HG02943 (cell line): ENCODE results near the gene NCDN.

ENCODE experiments used
- ATAC-seq: cut with Tn5 transposase; IDR thresholded peaks from one replicate; pipeline ENCODE4 v1.9.1; 2021; ENCODE audit warnings: mild to moderate bottlenecking, low read depth, moderate library complexity; ENCODE audit not compliant: unreplicated experiment

NCDN gene

DNA sequence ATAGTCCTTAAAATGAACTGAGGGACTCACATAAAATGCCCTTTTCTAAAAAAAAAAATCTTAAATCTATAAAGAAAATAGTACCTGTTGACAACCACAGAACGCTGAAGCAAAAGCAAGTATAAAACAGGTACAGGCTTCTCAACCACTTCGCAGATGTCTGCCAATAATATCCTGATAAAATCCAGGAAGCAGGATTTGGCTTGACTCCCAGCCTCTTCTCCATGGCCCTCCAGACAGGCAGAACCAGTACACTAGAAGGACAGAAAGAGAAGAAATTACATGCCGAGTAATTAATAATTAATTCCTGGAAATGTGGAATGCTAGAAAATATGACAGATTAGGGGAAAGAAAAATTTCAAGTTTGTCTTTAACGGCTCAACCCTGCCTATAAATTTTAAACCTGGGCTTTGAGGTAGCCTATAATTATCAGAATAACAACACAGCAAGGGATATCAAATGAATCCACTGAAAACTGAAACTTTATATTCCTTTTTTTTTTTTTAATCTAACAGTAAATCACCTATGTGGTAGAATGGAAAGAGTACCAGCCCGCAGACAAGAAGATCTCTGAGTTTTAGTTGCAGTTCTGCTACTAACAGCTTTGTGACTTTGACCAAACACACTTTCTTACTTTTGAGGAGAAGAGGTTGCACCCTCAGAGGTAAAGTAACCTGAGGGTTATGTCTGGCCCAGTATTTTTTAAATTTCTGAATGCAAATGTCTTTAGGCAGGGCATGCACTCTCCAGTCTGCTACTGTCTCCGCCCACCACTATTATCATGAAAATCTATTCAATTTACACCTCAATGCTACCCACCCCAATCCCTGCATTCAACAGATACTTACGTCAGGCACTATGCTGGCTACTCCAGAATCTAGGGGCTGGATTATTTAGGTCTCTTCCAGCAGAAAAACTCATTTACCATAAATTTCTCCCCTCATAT lies 3.1 kb upstream of the NCDN start:
- ATAC-seq = no peak

DNA sequence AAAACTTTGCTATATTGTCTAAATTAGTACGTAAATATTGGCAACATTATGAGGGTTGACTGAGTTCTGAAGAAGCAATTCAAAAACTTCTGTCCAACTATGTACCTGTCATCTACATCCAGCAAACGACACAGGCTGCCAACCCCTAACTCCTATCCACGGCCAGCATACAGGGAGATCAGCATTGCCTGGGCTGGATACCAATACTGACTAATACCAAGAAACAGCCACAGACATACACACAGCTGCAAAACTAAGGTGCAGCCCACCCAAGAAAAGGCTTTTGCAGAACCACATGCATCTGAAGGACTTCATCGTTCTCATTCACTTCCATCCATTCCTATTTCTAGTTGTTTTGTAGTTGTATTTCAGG lies 2.4 kb upstream of the NCDN start:
- no peak for ATAC-seq

DNA sequence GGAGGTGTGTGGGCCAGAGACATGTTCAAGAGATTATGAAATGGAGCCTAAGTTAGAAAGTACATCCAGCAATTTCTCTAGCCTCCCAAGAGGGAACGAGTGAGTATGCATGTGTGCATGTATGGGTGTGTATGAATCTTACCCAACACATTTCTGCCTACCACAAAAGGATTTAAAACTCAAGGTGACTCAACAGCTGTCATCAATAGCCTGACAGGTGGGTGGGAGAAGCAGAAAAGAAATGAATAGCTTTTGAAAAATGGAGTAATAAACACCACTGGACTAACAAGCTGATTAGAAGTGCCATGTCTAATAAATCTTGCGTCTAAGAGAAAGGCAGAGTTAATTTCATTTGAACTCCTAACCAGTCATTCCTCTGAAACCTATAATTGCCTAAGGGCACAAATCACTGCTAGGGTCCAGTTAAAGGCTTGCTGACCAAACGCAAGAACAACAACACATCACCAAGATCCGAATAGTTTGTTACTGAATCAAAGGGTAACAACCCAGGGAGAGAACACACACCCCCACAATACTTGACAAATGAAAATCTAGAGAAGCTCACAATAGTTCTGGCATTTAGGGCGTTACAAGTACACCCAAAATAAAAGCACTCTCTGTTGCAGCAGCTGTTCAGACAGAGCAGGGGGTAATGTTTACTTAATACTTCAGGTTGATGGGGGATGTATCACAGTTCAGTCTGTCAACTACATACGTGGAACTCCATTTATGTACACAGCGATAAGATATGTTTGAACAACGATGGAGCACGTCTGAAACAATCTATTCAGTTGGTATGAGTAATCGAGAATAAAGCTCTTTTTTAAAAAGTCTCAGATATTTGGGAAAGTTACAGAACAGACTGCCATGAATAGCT lies 1.8 kb upstream of the NCDN start:
- ATAC-seq = no peak

DNA sequence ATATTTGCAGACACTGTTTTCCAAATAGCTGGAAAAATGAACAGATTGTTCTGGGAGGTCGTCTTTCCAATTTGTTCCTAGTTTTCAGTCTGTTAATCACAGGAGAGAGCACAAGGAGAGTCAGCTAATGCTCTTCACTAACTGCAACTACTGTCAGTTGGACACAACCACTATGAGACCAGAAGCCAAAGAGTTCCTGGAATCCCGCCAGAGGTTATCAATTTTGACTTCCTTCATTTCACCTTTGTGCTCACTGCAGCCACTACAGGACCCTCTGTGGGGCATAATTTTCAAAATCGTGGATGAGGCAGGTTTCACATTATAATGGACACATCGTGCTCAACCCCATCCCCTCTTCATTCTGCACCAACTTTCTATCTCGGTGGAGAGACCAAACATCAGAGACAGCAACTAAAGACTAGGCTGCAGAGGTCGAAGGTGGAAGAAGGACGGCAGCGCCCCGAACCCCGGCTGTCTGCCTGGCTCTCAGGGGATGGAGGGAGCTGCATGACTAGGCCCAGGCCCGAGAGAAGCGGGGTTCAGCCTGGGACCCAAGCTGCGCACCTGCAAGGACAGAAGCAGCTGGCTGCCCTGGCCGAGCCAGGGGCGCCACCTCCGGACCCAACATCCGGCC lies 998 bp upstream of the NCDN start:
- peak; percentile 19 for ATAC-seq

DNA sequence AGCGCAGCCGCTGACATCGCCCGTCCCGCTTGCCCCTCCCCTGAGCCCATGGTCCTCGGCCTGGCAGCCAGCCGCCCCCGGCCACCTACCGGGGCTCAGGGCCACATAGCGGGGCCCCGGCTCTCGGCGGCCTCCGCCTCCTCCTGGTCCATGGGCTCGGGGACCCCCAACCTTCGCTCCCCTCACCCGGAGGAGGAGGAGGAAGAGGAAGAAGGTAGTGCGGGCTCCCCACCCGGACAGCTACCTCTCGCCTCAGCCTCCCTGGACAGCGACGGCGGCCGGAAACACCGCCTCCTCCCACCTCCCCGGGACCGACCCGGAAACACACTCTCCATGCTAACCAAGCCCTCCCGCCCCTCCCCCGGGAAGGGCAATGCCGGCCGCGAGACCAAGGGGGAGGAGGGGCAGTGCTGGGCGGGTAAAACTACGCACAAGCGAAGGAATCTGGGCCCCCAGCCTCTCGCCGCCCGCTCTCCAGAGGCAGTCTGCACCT lies 435 bp upstream of the NCDN start, which contains the start of gene KIAA0319L:
TSS of gene KIAA0319L (minus strand) at position 286 of the 493 bp plus-strand sequence. CDS start 2,912 bp downstream, outside the sequence.
- peak; percentile 75 for ATAC-seq

DNA sequence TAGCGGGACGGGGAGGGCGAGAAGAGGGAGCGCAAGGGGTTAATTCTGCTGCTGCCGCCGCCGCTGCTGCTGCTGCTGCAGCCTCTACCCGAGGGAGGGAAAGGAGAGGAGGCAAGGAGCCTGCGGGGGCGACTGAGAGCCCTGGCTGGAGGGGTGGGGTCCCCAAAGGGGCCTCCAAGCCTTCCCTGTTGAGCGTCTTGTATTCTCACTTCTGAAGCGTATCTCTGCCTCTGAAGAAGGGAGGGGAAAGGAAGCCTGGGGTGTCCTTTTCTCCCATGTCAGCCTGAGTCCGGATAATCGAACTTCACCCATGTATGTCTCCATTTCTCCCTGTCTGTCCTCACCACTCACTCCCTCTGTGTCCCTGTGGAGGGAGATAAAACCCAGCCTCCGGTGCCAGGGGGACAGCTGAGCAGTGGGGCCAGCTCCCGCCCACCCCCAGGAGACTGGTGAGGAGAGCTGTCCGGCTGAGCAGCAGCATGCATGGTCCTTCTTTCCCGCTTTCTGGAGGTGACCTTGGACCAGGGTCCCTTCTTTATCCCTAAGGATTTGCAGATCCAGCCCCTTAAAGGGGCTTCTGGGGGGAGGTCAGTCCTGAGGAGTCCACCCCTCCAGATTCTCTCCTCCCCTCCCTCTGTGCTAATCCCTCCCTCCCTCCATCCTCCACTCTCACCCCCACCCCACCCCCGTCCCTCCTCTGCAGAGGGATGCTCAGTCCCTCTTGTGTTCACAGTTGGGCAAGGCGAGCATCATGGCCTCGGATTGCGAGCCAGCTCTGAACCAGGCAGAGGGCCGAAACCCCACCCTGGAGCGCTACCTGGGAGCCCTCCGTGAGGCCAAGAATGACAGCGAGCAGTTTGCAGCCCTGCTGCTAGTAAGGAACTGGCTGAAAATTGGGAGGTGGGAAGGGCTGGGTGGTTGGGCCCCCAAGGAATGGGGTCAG lies 1.0 kb downstream of the NCDN start:
- no peak for ATAC-seq

DNA sequence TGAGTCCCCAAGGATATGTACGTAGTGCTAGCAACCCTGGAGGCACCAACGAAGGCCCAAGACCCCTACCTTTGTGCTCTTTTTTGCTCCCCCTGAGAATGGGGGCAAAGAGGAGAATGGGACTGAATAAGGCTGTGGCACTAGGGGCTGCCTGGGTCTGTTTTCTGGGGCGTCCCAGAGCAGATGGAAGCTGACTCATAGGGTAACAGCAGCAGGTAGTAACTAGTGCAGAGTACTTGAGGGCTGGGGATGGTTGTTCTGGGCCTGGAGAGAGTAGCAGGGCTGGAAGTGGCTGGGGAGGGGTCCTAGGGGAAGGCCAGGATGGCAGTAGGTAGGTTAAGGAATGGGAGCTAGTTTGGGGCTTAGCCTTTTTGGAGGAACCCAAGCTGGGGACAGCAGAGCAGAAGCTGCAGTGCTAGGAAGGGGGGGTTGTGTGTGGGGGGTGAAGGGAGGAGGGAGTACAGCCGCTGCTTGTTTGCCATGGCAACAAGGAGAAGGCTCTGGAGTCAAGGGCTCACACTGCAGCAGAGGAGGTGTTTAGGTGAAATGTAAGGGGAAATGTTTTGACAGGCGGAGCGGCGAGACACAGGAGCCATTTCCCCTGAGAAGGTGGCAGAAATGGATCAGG lies 1.8 kb downstream of the NCDN start:
- no peak for ATAC-seq

DNA sequence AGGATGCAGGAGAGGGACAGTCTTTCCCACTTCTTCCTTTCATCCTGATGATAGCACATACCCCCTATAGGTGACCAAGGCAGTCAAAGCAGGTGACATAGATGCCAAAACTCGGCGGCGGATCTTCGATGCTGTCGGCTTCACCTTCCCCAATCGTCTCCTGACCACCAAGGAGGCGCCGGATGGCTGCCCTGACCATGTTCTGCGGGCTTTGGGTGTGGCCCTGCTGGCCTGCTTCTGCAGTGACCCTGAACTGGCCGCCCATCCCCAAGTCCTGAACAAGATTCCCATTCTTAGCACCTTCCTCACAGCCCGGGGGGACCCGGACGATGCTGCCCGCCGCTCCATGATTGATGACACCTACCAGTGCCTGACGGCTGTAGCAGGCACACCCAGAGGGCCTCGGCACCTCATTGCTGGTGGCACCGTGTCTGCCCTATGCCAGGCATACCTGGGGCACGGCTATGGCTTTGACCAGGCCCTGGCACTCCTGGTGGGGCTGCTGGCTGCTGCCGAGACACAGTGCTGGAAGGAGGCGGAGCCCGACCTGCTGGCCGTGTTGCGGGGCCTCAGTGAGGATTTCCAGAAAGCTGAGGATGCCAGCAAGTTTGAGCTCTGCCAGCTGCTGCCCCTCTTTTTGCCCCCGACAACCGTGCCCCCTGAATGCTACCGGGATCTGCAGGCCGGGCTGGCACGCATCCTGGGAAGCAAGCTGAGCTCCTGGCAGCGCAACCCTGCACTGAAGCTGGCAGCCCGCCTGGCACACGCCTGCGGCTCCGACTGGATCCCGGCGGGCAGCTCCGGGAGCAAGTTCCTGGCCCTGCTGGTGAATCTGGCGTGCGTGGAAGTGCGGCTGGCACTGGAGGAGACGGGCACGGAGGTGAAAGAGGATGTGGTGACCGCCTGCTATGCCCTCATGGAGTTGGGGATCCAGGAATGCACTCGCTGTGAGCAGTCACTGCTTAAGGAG lies 2.9 kb downstream of the NCDN start:
- ATAC-seq = no peak

DNA sequence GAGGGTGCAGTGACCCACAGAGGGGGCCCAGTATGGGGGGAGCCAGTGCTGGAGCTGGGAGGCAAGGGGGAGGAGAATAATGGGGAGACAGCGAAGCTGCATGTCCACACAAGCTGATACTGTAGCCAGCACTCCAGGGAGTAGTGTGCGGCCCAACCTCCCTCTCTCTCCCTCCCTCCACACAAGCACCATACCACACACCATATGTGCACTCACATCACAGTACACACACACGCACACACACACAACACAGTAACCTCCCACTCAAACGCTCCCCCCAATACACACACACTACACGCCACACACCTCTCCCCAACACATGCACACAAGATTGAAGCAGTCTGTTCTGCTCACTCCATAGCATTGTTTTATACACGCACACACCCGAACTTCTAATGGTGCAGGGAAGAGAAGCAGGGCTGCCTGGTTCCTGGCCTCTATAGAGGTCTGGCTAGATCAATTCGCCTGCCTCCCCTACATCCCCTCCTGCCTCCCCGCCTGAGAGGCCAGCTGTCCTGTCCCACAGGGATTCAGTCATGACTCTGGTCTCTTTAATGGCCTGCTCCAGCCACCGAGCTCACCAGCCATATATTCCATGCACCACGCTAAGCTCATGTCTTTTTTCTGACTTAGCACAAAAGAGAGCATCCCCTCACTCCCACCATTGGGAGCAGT lies 3.8 kb downstream of the NCDN start:
- no peak for ATAC-seq

DNA sequence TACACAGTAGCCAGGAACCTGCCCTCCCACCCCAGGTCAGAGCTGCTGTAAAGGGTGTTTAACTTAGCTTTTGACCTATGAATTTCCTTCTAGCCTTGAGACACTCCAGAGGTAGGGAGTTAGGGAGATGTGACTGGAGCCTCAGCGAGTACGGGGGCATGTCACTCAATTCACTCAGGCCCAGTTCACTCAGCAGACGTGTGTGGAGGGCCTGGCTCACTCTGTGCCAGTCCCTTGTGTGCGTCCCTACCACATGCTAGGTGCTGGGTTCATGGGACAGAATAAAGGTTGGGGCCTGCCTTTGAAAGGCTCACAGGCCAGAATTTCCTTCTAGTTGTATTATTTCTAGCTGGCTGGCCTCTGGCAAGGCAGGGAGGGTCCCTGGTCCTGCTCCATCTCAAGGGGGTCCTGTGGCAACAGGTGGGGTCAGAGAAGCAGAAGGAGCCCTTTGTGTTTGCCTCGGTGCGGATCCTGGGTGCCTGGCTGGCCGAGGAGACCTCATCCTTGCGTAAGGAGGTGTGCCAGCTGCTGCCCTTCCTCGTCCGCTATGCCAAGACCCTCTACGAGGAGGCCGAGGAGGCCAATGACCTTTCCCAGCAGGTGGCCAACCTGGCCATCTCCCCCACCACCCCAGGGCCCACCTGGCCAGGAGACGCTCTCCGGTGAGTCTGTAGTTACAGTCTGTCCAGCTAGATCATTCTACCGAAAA lies 4.5 kb downstream of the NCDN start:
- no peak for ATAC-seq

DNA sequence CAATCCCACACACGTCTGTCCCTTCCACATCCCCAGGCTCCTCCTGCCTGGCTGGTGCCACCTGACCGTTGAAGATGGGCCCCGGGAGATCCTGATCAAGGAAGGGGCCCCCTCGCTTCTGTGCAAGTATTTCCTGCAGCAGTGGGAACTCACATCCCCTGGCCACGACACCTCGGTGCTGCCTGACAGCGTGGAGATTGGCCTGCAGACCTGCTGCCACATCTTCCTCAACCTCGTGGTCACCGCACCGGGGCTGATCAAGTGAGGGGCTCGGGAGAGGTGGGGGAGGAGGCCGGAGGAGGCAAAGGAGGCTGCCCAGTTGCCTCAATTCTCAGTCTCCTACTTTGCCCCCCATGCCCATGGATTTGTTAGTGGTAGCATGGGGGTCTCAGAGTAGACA lies 5.6 kb downstream of the NCDN start:
- no peak for ATAC-seq

DNA sequence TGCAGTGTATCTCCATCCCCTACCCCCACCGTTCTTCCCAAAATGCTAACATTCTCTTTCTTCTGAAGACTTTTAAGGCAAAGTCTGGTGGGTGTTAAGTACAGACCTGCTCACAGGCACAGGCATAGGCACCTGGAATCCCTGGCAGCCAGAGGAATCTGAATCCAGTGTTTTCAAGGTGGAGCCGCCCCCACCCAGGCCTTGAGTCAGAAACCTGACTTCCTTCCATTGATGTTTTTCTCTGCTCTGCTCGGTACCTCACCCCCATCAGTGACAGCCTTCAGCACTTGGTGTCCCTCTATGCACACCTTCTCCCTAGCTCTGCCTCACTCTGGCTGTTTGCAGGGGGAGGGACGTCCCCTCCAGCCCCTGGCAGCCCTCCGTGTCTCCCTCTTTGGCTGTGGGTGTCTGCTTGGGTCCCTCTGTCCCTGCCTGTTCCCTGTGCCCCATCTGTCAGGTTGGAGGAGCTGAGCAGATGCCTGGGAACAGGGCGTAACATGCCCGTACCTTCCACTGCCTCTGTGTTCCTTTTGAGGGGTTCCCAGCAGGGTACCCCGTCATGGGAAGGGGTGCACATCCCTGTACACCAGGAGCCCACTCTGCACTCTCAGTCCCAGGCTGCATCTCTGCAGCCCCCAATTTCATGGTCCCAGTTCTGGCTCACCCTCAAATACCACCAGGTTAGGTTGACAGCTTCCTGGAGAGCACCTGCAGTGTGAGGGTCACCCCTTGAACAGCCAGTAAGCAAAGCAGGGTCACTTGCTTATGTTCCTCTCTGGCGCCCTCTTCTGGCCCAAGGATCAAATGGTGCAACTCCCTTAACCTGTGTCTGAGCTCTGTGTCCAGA lies 6.7 kb downstream of the NCDN start:
- no peak for ATAC-seq

DNA sequence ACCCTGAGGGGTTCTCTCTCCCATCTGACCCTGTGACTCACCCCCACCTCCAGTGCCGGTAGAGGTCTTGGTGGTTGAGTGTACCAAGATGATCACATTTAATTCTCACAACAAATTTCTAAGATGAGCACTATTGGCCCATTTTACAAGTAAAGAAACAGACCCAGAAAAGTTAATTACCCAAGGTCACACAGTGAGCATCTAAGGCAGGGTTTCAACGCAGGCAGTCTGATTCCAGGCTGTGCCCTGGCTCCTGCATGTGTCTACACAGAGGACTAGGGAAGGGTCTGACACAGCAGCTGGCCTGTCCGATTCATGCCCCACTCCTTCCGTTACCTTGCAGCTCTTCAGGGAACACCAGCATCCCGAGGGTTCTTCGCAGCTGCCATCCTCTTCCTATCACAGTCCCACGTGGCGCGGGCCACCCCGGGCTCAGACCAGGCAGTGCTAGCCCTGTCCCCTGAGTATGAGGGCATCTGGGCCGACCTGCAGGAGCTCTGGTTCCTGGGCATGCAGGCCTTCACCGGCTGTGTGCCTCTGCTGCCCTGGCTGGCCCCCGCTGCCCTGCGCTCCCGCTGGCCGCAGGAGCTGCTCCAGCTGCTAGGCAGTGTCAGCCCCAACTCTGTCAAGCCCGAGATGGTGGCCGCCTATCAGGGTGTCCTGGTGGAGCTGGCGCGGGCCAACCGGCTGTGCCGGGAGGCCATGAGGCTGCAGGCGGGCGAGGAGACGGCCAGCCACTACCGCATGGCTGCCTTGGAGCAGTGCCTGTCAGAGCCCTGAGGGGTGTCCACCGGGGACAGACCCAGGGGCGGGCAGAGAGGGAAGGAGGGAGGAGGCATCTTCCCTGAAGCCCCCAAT lies 7.5 kb downstream of the NCDN start:
- ATAC-seq = no peak

DNA sequence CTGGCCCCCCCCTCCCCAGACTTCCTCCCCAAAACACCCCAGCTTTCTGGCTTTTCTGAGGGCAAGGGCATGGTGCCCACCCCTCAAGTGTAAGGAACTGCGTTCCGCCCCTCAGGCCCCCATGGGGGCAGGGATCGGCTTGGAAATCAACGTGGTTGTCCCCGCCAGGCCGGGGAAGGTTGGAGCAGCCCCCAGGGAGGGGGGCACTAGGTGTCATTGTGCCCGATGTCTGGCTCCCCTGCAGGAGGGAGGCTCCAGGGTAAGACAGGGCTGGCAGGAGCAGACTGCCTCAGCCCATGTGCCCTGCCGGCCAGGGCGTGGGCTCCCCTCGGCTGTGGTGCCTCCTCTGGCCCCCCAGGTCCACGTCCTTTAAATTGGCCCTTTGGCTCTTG lies 8.1 kb downstream of the NCDN start:
- ATAC-seq = no peak

DNA sequence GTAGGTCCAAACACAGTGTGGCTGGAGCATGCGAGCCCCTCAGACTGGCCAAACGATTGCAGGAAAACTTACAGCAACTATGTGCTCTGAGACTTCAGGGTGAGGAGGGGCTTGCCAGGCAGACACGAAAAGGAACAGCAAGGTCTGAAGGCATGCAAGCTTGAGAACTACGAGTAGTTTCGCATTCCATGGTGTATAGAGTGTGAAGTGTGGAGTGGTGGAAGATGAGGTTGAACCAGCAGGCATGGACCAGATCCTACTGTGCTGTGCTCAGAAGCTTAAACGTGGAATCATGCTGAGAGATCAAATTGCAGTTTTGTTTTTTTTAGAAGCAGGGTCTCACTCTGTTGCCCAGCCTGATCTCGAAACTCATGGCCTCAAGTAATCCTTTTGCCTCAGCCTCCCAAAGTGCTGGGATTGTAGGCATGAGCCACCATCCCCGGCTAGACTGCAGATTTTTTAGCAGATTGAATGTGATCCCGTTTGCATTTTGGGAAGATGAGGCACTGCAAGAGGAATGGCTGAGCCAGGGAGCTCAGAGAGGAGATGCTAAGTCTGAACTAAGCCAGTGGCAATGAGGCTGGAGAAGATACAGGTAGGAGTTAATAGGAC lies 10.5 kb downstream of the NCDN start:
- ATAC-seq = no peak
